Measurements from ENCODE around the gene JUNB. TPM values are rescaled to one million over a fixed set of nuclear protein-coding genes. Genes with fewer than 3 reads are reported as not detected.

JUNB gene
- total and polyA plus RNA-seq, 2 of the 8 experiments (the other 6 are each of a cell fraction or from before 2014, with no cell fraction given): 7.4 to 10.0 TPM

GRCh38 chr19:12782424-12783290 lies 8.6 kb upstream of the JUNB start (continued):
- TF ChIP-seq, protein P1, sequence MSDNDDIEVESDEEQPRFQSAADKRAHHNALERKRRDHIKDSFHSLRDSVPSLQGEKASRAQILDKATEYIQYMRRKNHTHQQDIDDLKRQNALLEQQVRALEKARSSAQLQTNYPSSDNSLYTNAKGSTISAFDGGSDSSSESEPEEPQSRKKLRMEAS (IDR thresholded peaks at IDR 0.05): peak; percentile 58; the same call in 1 of the 2 replicates
- TF ChIP-seq TEAD4 (IDR thresholded peaks at IDR 0.05; ENCODE audit: low read depth, low read length) (no peak), ZNF274 (IDR thresholded peaks at IDR 0.05; ENCODE audit: borderline replicate concordance, extremely low read depth, low read length) (no peak), NANOG (IDR thresholded peaks at IDR 0.05; ENCODE audit: insufficient read depth, low read depth, low read length, poor library complexity, severe bottlenecking) (no peak), BACH1 (IDR thresholded peaks at IDR 0.05; ENCODE audit: low read length) (peak; percentile 83), SIRT6 (IDR thresholded peaks at IDR 0.05; ENCODE audit: low read length) (no peak), POU5F1 (IDR thresholded peaks at IDR 0.05; ENCODE audit: low read depth, low read length) (no peak), EZH2 (IDR thresholded peaks at IDR 0.05; ENCODE audit: low read depth, low read length, severe bottlenecking) (no peak), SIN3A (conservative IDR thresholded peaks at IDR 0.05 in 1 of 2, IDR thresholded peaks at IDR 0.05 in 1 of 2; ENCODE audit: low read depth in 1 of 2, low read length in 2 of 2) (peak in 1 of 2 experiments; percentile 66; a peak in 2 of 4 replicates), CREB1 (IDR thresholded peaks at IDR 0.05) (0 out of 2 replicates have a peak, but pooled peaks have one; percentile 10), YY1 (IDR thresholded peaks at IDR 0.05; ENCODE audit: low read depth, low read length) (no peak), KDM5A (IDR thresholded peaks at IDR 0.05; ENCODE audit: low read length) (no peak), SRF (IDR thresholded peaks at IDR 0.05; ENCODE audit: low read depth, low read length) (no peak), CBX8 (IDR thresholded peaks at IDR 0.05; ENCODE audit: borderline replicate concordance, low read depth, low read length) (no peak), ASH2L (IDR thresholded peaks at IDR 0.05; ENCODE audit: low read length) (peak; percentile 45), TAF1 (IDR thresholded peaks at IDR 0.05; ENCODE audit: low read depth, low read length) (no peak)
